Mesothelial cell of epicardium (in vitro differentiated cells): Measurements from ENCODE around the gene DHRS7B. TPM values are rescaled to one million over a fixed set of nuclear protein-coding genes. Genes with fewer than 3 reads are reported as not detected.
A peak's percentile ranks its signal among the peaks of the same experiment; 100 is the strongest.

ENCODE experiments used
- DNase-seq, 2 experiments: peaks; one replicate each; pipeline ENCODE4 v3.0.0; 2021; ENCODE audit warnings: low spot score in 2 of 2; ENCODE audit not compliant: unreplicated experiment in 2 of 2
- H3K27ac Mint-ChIP-seq: 2 replicates; pipeline ENCODE4 v1.8.0; 2021; ENCODE audit warnings: mixed read lengths
- H3K27me3 Mint-ChIP-seq: 2 replicates; pipeline ENCODE4 v1.8.0; 2021; ENCODE audit warnings: low read depth, mixed read lengths
- H3K36me3 Mint-ChIP-seq: 2 replicates; pipeline ENCODE4 v1.8.0; 2021; ENCODE audit warnings: mixed read lengths
- H3K4me1 Mint-ChIP-seq: 2 replicates; pipeline ENCODE4 v1.8.0; 2021; ENCODE audit warnings: mixed read lengths
- H3K4me3 Mint-ChIP-seq: 2 replicates; pipeline ENCODE4 v1.8.0; 2021; ENCODE audit warnings: mild to moderate bottlenecking, moderate library complexity, mixed read lengths
- H3K9me3 Mint-ChIP-seq: 2 replicates; pipeline ENCODE4 v1.8.0; 2021; ENCODE audit warnings: mixed read lengths
- CTCF ChIP-seq: fragments of 200-600 bp; sonication (generic); IDR thresholded peaks from one replicate; pipeline ENCODE4 v1.5.0; 2021; ENCODE audit warnings: antibody characterized with exemption; ENCODE audit not compliant: unreplicated experiment
- total RNA-seq: library from RNA; stranded (reverse); gene quantifications from 3 replicates; pipeline ENCODE4 v1.2.1, GENCODE V29; 2021

The DHRS7B gene
- total RNA-seq, 1 donor from 2014 or later: 19.8 TPM

GRCh38 chr17:21168555-21168865 is 41.7 kb downstream of the DHRS7B start:
- peak in 1 of 2 experiments; percentile 10 for DNase-seq
- no peak overlapping the region for H3K4me3 Mint-ChIP-seq
- no peaks in the 10 kb centered on the region for H3K9me3 Mint-ChIP-seq
- H3K27ac Mint-ChIP-seq: no peak overlapping the region
- no peaks in the 10 kb centered on the region for H3K27me3 Mint-ChIP-seq
- H3K4me1 Mint-ChIP-seq: peaks cover 2% of the 10 kb centered on the region
- H3K36me3 Mint-ChIP-seq: peaks cover 13% of the 10 kb centered on the region
- TF ChIP-seq CTCF: no peak

- Mint-ChIP-seq H3K36me3 (peaks cover 17% of the 10 kb centered on the region), H3K9me3 (no peaks in the 10 kb centered on the region), H3K27ac (no peak overlapping the region), H3K4me3 (no peak overlapping the region), H3K4me1 (peaks cover 4% of the 10 kb centered on the region), H3K27me3 (no peaks in the 10 kb centered on the region)
- no peak for TF ChIP-seq CTCF
- DNase-seq: peak in 1 of 2 experiments; percentile 19
Measured at GRCh38 chr17:21169496-21169895, 42.7 kb downstream of the DHRS7B start.

- Mint-ChIP-seq H3K36me3 (peaks cover 18% of the 10 kb centered on the region), H3K27ac (no peak overlapping the region), H3K9me3 (no peaks in the 10 kb centered on the region), H3K27me3 (no peaks in the 10 kb centered on the region), H3K4me3 (no peak overlapping the region), H3K4me1 (peaks cover 4% of the 10 kb centered on the region)
- DNase-seq: peak in 1 of 2 experiments; percentile 2
- no peak for TF ChIP-seq CTCF
Measured at GRCh38 chr17:21170809-21171208, 44.0 kb downstream of the DHRS7B start.

GRCh38 chr17:21171309-21171922 is 44.7 kb downstream of the DHRS7B start:
- Mint-ChIP-seq H3K4me3 (no peak overlapping the region), H3K27ac (no peak overlapping the region), H3K27me3 (no peaks in the 10 kb centered on the region), H3K36me3 (peaks cover 18% of the 10 kb centered on the region), H3K4me1 (peaks cover 4% of the 10 kb centered on the region), H3K9me3 (no peaks in the 10 kb centered on the region)
- no peak for TF ChIP-seq CTCF
- peak in 1 of 2 experiments; percentile 27 for DNase-seq

GRCh38 chr17:21171970-21172510 is 45.3 kb downstream of the DHRS7B start:
- H3K9me3 Mint-ChIP-seq: no peaks in the 10 kb centered on the region
- peak in 1 of 2 experiments; percentile 27 for DNase-seq
- H3K27me3 Mint-ChIP-seq: no peaks in the 10 kb centered on the region
- TF ChIP-seq CTCF: no peak
- H3K4me1 Mint-ChIP-seq: peaks cover 4% of the 10 kb centered on the region
- no peak overlapping the region for H3K4me3 Mint-ChIP-seq
- H3K27ac Mint-ChIP-seq: no peak overlapping the region
- peaks cover 18% of the 10 kb centered on the region for H3K36me3 Mint-ChIP-seq
